Stimulated activated CD8-positive, alpha-beta memory T cell treated with anti-CD3 and anti-CD28 coated beads, Interleukin-7, amount 100 ng/mL, for 24 hours (primary cell): Measurements from ENCODE around the gene CBFA2T2.
"Not testable (repeated sequence)": the region's sequence is repeated elsewhere in the genome, so short reads cannot be mapped to it uniquely, and the experiment has no call there.

Experiments used
- DNase-seq: peaks from one replicate; pipeline ENCODE4 v3.0.0-alpha.2; 2020; ENCODE audit warnings: low read depth

CBFA2T2 gene

GRCh38 chr20:33549229-33549999 is 59.5 kb downstream of the CBFA2T2 start:
- DNase-seq = no peak

DNA sequence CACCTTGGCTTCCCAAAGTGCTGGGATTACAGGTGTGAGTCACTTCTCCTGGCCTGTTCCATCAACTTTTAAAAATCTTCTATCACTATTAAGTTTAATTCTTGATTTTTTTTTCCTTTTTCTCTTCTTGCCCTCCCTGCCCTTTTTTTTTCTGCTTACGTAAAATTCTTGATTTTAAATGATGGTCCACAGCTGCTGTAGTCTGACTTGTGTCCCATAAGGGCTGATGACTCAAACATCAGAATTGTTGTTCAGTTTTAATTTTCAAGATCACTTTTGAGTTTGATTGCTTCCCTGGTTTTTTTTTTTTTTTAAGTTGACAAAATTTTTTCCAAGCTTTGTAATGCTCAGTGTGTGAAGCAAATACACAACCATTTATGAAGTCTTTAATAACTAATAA is 61.9 kb downstream of the CBFA2T2 start:
- no peak for DNase-seq

GRCh38 chr20:33552519-33552918 is 62.6 kb downstream of the CBFA2T2 start:
- DNase-seq = no peak

- DNase-seq = no peak
These were observed 63.6 kb downstream of the CBFA2T2 start for GRCh38 chr20:33553516-33553915.

DNA sequence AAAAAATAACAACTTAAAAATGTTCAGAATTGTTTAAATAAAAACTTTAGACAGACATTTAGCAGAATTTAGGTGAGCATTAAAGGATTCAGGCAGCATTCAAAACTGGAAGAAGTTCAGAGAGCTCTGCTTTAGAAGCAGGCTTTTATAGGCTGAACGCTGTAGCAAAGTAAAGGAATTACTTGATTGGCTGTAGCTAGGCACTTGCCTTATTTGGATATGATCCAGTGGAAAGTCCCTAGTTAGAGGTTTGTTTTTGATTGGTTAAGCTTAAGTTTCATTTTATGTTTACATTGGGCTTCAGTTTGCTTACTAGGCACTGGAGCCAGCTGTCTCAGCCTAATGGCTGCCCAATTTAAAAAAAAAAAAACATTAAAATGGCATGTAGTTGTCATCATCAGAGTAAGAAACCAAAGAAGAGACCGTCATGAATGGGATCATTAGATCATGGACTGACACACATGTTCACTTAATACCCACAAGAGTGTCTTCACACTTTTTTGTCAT is 65.1 kb downstream of the CBFA2T2 start:
- no peak for DNase-seq

DNA sequence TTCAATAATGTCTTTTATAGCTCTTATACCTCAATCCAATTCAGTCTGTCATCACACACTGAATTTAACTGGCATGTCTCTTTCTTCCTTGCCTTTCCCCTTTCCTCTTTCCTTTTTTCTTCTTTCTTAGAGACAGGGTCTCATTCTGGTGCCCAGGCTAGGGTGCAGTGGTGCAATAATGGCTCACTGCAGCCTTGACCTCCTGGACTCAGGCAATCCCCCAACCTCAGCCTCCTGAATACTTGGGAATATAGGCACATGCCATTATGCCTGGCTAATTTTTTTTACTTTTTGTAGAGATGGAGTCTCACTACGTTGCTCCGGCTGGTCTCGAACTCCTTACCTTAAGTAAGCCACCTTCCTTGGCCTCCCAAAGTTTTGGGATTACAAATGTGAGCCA is 65.9 kb downstream of the CBFA2T2 start:
- no peak for DNase-seq

DNA sequence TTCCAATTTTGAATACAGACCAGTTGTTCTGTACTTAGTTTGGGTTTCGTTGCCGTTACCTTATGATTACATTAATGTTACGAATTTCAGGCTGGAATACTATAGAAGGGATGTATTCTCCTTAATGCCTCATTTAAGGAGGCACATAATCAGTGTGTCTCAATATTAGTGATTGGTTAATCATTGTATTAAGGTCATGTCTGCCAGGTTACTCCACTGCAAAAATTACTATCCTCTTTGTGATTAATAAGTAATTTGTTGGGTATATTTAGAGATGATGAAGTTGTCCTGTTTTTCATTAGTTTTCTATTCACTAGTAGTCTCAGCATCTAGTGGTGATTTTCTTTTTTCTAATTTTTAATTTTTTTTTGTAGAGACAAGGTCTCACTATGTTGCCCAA is 66.3 kb downstream of the CBFA2T2 start:
- DNase-seq = no peak

GRCh38 chr20:33558348-33559144 is 68.7 kb downstream of the CBFA2T2 start:
- no peak for DNase-seq

DNA sequence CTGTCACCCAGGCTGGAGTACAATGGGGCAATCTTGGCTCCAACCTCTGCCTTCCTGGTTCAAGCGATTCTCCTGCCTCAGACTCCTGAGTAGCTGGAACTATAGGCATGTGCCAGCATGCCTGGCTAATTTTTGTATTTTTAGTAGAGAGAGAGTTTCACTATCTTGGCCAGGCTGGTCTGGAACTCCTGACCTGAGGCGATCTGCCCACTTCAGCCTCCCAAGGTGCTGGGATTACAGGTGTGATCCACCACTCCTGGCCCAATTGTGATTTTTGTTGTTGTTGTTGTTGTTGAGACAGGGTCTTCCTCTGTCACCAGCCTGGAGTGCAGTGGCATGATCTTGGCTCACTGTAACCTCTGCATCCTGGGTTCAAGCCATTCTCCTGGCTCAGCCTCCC is 69.3 kb downstream of the CBFA2T2 start:
- DNase-seq = no peak

GRCh38 chr20:33560026-33560425 is 70.1 kb downstream of the CBFA2T2 start:
- DNase-seq = no peak

- DNase-seq = not testable (repeated sequence)
These were observed 71.2 kb downstream of the CBFA2T2 start for GRCh38 chr20:33561053-33561452.

DNA sequence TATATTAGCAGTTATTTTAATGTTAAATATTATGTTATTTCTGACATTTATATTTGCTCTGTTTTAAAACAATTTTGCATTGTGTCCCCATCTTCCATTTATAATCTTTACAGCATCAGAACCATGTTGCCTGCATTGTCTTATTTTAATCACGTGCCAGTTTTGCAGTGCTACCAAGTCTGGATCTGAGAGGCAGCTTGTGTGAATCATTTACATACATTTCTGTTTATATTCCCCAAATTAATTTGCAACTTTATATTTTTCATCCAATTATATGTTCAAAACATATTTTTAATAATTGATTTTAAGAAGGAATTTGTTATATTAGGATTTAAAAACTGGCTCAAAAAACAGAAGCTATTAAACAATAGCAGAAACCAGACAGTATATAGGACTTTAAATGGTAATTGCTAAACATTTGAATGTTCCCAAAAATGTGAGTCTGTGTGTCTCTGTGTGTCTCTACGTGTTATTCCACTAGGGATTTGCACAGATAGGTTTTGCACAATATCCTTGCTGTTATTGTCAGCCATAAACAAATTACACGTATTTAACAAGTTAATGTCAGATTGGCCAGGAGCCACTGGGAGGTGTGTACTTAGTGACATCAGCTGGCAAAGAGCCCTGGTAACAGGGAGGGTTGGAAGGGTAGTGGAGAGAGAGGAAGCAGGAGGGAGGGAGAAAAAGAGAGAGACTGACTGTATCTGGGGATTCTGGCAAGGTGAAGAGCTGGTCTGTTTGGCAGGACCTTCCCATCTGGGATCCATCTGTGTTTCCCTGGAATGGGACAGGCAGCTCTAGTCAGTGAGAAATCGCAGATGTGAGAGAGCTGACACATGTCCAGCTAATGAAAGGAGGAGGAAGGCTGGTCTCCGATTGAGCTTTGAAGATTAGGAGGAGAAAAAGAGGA is 72.1 kb downstream of the CBFA2T2 start:
- DNase-seq = no peak

- no peak for DNase-seq
These were observed 73.9 kb downstream of the CBFA2T2 start for GRCh38 chr20:33563788-33564187.

DNA sequence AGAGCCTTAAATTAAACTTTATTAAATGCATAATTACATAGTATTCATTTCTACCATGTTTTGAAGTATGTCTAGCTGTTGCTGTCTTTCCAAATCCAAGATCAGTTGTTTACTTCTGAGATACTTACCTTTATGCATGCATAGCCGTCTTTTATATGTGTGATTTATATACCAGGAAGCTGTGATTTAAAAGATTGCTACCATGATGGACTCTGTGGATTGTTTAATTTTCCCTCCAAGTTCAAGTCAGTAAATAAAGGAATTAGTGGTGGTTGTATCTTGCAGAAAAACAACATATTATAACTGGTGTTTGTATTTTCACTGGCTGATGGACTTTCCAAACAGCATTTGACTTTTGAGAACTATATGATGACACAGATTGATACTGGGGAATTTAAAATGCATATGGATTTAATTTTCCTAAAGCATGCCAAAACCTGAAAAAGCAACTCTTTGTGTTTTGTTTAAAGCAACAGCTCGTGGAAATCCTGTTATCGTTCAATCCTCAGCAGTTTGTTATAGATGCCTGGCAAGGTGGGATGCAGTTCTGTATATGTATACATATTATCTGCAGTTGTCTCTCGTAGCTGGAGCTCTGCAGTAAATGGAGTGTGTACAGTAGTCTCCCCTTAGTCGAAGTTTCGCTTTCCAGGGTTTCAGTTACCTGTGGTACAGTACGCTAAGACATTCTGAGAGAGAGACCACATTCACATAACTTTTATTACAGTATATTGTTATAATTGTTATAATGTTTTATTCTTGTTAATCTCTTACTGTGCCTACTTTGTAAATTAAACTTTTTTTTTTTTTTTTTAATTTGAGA is 77.1 kb downstream of the CBFA2T2 start:
- no peak for DNase-seq

DNA sequence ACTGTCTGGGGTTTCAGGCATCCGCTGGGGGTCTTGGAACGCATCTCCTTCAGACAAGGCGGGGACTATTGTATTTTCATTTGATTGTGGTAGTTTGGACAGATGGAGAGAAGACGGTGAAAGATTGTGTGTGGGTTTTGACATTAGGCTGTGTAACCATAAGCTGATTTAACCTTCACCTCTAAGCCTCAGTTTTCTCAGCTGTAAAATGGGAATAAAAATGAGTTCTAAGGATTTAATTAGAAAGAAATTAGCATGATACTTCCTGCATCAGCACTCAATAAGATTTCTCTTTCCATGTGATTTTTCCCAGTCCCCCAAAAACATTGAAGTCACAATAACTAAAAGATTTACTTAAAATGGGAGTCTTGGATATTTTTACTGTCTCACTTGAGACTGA is 78.1 kb downstream of the CBFA2T2 start:
- no peak for DNase-seq

GRCh38 chr20:33568378-33568777 is 78.5 kb downstream of the CBFA2T2 start:
- no peak for DNase-seq

- no peak for DNase-seq
These were observed 79.2 kb downstream of the CBFA2T2 start for GRCh38 chr20:33568868-33569801.

- DNase-seq = no peak
These were observed 80.0 kb downstream of the CBFA2T2 start for GRCh38 chr20:33569802-33570391.

DNA sequence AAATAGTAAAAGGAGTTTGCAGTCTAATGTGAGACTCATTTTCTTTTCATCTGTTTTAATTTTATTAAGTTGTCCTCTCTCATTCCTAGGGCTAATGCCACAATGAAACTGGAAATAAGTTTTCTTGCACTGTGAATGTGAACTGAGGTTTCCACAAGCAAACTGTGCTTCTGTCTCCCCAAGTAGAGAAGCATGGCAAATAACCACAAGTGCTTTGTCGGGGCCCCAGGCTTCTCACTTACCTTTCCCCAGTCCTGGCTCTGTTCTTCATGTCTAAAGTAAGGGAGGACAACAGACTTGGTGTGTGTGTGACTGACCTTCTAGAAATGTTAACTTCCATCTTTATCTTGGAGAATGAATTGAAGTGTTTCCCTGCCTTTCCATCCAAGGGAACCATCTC is 80.8 kb downstream of the CBFA2T2 start:
- no peak for DNase-seq

DNA sequence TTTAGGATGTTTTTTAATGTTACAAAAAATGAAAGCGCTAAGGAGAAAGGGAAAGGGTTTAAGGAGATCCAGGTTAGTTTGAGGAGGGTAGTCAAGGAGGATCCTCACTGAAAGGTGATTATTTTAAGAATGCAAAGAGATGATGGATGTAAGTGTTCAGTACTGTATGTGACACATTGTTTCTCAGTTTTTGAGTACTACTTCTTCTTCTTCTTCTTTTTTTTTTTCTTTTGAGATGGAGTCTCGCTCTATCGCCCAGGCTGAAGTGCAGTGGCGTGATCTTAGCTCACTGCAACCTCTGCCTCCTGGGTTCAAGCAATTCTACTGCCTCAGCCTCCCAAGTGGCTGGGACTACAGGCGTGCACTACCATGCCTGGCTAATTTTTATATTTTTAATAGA is 83.4 kb downstream of the CBFA2T2 start:
- DNase-seq = not testable (repeated sequence)
